ENCODE data around the gene SLC38A3.

GRCh38 chr3:50262778-50263177 is 57.7 kb downstream of the SLC38A3 start:
- TF ChIP-seq EZH2 (IDR thresholded peaks at IDR 0.05) (no peak), POLR2AphosphoS5 (IDR thresholded peaks at IDR 0.05; ENCODE audit: borderline replicate concordance, low read depth, low read length) (no peak)
